ENCODE measurements around the gene EHD1.

The EHD1 gene

GRCh38 chr11:64842851-64843685 lies 35.4 kb downstream of the EHD1 start:
- no peak for DNase-seq (ENCODE audit: low read depth)

- DNase-seq (ENCODE audit: low read depth): no peak
These were observed 36.1 kb downstream of the EHD1 start for GRCh38 chr11:64842366-64842759.

- no peak for DNase-seq (ENCODE audit: low read depth)
These were observed 36.6 kb downstream of the EHD1 start for GRCh38 chr11:64841592-64842365.

- DNase-seq (ENCODE audit: low read depth): no peak
These were observed 38.3 kb downstream of the EHD1 start for GRCh38 chr11:64839887-64840782.

- no peak for DNase-seq (ENCODE audit: low read depth)
These were observed 39.1 kb downstream of the EHD1 start for GRCh38 chr11:64839335-64839734.

- DNase-seq (ENCODE audit: low read depth): no peak
These were observed 39.7 kb downstream of the EHD1 start for GRCh38 chr11:64838600-64839334.

GRCh38 chr11:64837887-64838351 lies 40.5 kb downstream of the EHD1 start:
- DNase-seq (ENCODE audit: low read depth): no peak

- no peak for DNase-seq (ENCODE audit: low read depth)
These were observed 41.9 kb downstream of the EHD1 start for GRCh38 chr11:64836448-64837072.

- no peak for DNase-seq (ENCODE audit: low read depth)
These were observed 42.6 kb downstream of the EHD1 start for GRCh38 chr11:64835616-64836447.

- no peak for DNase-seq (ENCODE audit: low read depth)
These were observed 43.5 kb downstream of the EHD1 start for GRCh38 chr11:64834723-64835615.

GRCh38 chr11:64834031-64834722 lies 44.2 kb downstream of the EHD1 start:
- DNase-seq (ENCODE audit: low read depth): no peak

- no peak for DNase-seq (ENCODE audit: low read depth)
These were observed 44.9 kb downstream of the EHD1 start for GRCh38 chr11:64833509-64833908.

GRCh38 chr11:64833198-64833502 lies 45.3 kb downstream of the EHD1 start:
- no peak for DNase-seq (ENCODE audit: low read depth)

- no peak for DNase-seq (ENCODE audit: low read depth)
These were observed 45.8 kb downstream of the EHD1 start for GRCh38 chr11:64832467-64833197.

- no peak for DNase-seq (ENCODE audit: low read depth)
These were observed 47.0 kb downstream of the EHD1 start for GRCh38 chr11:64831411-64831891.

- no peak for DNase-seq (ENCODE audit: low read depth)
These were observed 48.7 kb downstream of the EHD1 start for GRCh38 chr11:64829536-64830251.

GRCh38 chr11:64827451-64827839 lies 51.0 kb downstream of the EHD1 start:
- no peak for DNase-seq (ENCODE audit: low read depth)

Data from stimulated activated CD8-positive, alpha-beta memory T cell treated with anti-CD3 and anti-CD28 coated beads, Interleukin-4, amount 100 ng/mL, for 24 hours (primary cell).